CD4-positive, alpha-beta T cell (primary cell): ENCODE measurements around the gene HOPX. TPM values are rescaled to one million over a fixed set of nuclear protein-coding genes. Genes with fewer than 3 reads are reported as not detected.
"Not testable (repeated sequence)": the region's sequence is repeated elsewhere in the genome, so short reads cannot be mapped to it uniquely, and the experiment has no call there.

Experiments used
- ATAC-seq: fragments of 200-7000 bp; cut with Tn5 transposase; one replicate; pipeline ENCODE4 v1.10.0; 2022; ENCODE audit warnings: mild to moderate bottlenecking; ENCODE audit not compliant: poor library complexity
- CTCF ChIA-PET: fragments of 350-600 bp; sonication (Branson Sonifier 250); formaldehyde crosslinking; loops from one replicate; lab custom pipeline; 2021; ENCODE audit warnings: antibody characterized with exemption, inconsistent platforms; lab: Charles Lee
- POLR2A ChIA-PET: fragments of 350-600 bp; sonication (Branson Sonifier 250); formaldehyde crosslinking; loops from one replicate; lab custom pipeline; 2021; ENCODE audit warnings: antibody characterized with exemption, inconsistent platforms; lab: Charles Lee
- DNase-seq, 14 experiments: peaks; one replicate each; pipeline ENCODE4 v3.0.0-alpha.2; 2013 to 2020; ENCODE audit warnings: mixed read lengths in 2 of 14
- H3K27ac ChIP-seq, 2 donors: one replicate each; pipeline versions ENCODE4 v1.5.1 to v1.7.0; 2013; ENCODE audit warnings: low read length in 2 of 2, low read depth in 1 of 2, mild to moderate bottlenecking in 1 of 2
- H3K27me3 ChIP-seq, 2 experiments: 1 replicate in 1 of 2; 2 replicates in 1 of 2; pipeline versions ENCODE4 v1.6.1 to v1.7.0; 2013; ENCODE audit warnings: low read length in 2 of 2, control low read depth in 1 of 2, mild to moderate bottlenecking in 1 of 2, moderate library complexity in 1 of 2; ENCODE audit not compliant: insufficient read depth in 2 of 2, control insufficient read depth in 1 of 2
- H3K36me3 ChIP-seq: one replicate; pipeline ENCODE4 v1.6.1; 2013; ENCODE audit warnings: low read length, control low read depth; ENCODE audit not compliant: insufficient read depth
- H3K4me1 ChIP-seq: one replicate; pipeline ENCODE4 v1.6.1; 2013; ENCODE audit warnings: low read length, control low read depth; ENCODE audit not compliant: insufficient read depth
- H3K4me3 ChIP-seq: one replicate; pipeline ENCODE4 v1.5.1; 2013; ENCODE audit warnings: mild to moderate bottlenecking, low read length, moderate library complexity
- H3K9me3 ChIP-seq, 2 experiments: 1 replicate in 1 of 2; 2 replicates in 1 of 2; pipeline versions ENCODE4 v1.6.1 to v1.7.0; 2013; ENCODE audit warnings: low read length in 2 of 2, mild to moderate bottlenecking in 2 of 2, control low read depth in 1 of 2, moderate library complexity in 1 of 2; ENCODE audit not compliant: control insufficient read depth in 1 of 2, insufficient read depth in 1 of 2
- H3K27ac Mint-ChIP-seq: one replicate; pipeline ENCODE4 v1.8.0; 2020; ENCODE audit warnings: mixed read lengths
- H3K27me3 Mint-ChIP-seq: one replicate; pipeline ENCODE4 v1.8.0; 2021; ENCODE audit warnings: mixed read lengths
- H3K36me3 Mint-ChIP-seq: one replicate; pipeline ENCODE4 v1.8.0; 2021; ENCODE audit warnings: low read depth, mixed read lengths
- H3K4me1 Mint-ChIP-seq: one replicate; pipeline ENCODE4 v1.8.0; 2021; ENCODE audit warnings: low read depth, mixed read lengths
- H3K4me3 Mint-ChIP-seq: one replicate; pipeline ENCODE4 v1.8.0; 2020; ENCODE audit warnings: mild to moderate bottlenecking, mixed read lengths
- H3K9me3 Mint-ChIP-seq: one replicate; pipeline ENCODE4 v1.8.0; 2020; ENCODE audit warnings: mixed read lengths
- intact Hi-C, 2 experiments: fragments of 100-400 bp; cut with DNase I in 1 of 2; cut with micrococcal nuclease in 1 of 2; formaldehyde crosslinking; loops; one replicate each; pipeline versions ENCODE4 v1.15.1 to v1.9.0; 2023 to 2025; cut with DNase I, micrococcal nuclease
- total RNA-seq, 174 experiments: library from RNA in 2 of 174; stranded (reverse) in 2 of 174; gene quantifications; one replicate each; pipeline ENCODE4 v1.2.3 and lab custom pipeline; 2021 to 2026
- TF ChIP-seq, protein P1 (sequence below): fragments of 200-600 bp; IDR thresholded peaks from one replicate; pipeline ENCODE4 v1.8.0; 2022; ENCODE audit warnings: antibody characterized with exemption, mild to moderate bottlenecking

HOPX gene
- total RNA-seq, 2 experiments from 2014 or later, result 4.3 to 5.9 TPM

DNA sequence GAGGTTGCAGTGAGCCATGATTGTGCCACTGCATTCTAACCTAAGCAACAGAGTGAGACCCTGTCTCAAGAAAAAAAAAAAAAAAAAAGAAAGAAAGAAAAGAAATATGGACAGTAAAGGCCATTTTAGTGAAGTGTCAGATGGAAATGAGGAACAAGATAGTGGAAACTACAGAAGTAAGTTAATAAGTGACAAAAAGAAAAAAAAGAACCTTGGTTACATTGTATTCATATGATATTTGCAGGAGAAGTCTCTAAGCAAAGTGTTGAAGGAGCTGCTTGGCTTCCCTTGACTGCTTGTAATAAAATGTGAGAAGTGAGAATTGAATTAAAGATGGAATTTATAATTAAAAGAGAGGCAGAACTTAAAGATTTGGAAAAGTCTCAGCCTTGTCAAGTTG, 73.2 kb downstream of the HOPX start:
- intact Hi-C loops, result no loop called here
- no peaks in the 10 kb centered on the region for H3K9me3 ChIP-seq
- no peak overlapping the region for H3K27ac ChIP-seq
- Mint-ChIP-seq H3K27ac (no peak overlapping the region), H3K36me3 (no peaks in the 10 kb centered on the region), H3K4me1 (no peaks in the 10 kb centered on the region), H3K27me3 (no peaks in the 10 kb centered on the region), H3K9me3 (no peaks in the 10 kb centered on the region), H3K4me3 (no peak overlapping the region)
- no peak overlapping the region for H3K4me3 ChIP-seq
- TF ChIP-seq, protein P1, sequence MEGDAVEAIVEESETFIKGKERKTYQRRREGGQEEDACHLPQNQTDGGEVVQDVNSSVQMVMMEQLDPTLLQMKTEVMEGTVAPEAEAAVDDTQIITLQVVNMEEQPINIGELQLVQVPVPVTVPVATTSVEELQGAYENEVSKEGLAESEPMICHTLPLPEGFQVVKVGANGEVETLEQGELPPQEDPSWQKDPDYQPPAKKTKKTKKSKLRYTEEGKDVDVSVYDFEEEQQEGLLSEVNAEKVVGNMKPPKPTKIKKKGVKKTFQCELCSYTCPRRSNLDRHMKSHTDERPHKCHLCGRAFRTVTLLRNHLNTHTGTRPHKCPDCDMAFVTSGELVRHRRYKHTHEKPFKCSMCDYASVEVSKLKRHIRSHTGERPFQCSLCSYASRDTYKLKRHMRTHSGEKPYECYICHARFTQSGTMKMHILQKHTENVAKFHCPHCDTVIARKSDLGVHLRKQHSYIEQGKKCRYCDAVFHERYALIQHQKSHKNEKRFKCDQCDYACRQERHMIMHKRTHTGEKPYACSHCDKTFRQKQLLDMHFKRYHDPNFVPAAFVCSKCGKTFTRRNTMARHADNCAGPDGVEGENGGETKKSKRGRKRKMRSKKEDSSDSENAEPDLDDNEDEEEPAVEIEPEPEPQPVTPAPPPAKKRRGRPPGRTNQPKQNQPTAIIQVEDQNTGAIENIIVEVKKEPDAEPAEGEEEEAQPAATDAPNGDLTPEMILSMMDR, result no peak
- ChIA-PET POLR2A (no interaction called here), CTCF (interaction anchor here (0.6 kb wide), 1 partner anchor 55 kb away, joined by 3 read pairs; no protein-coding TSS in a partner anchor)
- H3K27me3 ChIP-seq, result no peaks in the 10 kb centered on the region
- DNase-seq (no peak), ATAC-seq (no peak)
- H3K4me1 ChIP-seq, result no peaks in the 10 kb centered on the region
- no peaks in the 10 kb centered on the region for H3K36me3 ChIP-seq

DNA sequence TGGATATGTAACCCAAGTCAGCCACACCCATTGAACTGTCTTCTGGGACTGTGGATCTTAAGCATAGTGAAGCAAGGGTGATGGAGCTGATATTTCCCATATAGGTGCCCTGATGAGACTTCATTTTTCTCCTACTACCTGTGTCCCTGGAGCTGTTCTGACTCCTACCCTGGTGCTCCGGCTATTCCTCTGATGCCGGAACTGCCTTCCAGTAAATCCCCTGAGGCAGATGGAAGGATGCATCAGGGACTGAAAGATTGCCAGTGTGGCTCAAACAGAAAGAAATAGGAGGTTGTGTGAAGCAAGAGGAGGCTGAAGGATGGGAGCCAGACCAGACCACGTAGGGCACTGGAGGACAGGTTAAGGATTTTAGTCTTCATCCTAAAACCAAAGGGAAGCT, 74.7 kb downstream of the HOPX start:
- Mint-ChIP-seq H3K4me1 (no peaks in the 10 kb centered on the region), H3K9me3 (no peaks in the 10 kb centered on the region), H3K4me3 (no peak overlapping the region), H3K27ac (no peak overlapping the region), H3K36me3 (no peaks in the 10 kb centered on the region), H3K27me3 (no peaks in the 10 kb centered on the region)
- TF ChIP-seq, protein P1, result no peak
- DNase-seq (no peak), ATAC-seq (no peak)
- H3K27me3 ChIP-seq, result no peaks in the 10 kb centered on the region
- no peaks in the 10 kb centered on the region for H3K4me1 ChIP-seq
- POLR2A ChIA-PET, result no interaction called here
- H3K4me3 ChIP-seq, result no peak overlapping the region
- intact Hi-C loops, result no loop called here
- H3K9me3 ChIP-seq, result no peaks in the 10 kb centered on the region
- CTCF ChIA-PET, result no interaction called here
- H3K36me3 ChIP-seq, result no peaks in the 10 kb centered on the region
- no peak overlapping the region for H3K27ac ChIP-seq

DNA sequence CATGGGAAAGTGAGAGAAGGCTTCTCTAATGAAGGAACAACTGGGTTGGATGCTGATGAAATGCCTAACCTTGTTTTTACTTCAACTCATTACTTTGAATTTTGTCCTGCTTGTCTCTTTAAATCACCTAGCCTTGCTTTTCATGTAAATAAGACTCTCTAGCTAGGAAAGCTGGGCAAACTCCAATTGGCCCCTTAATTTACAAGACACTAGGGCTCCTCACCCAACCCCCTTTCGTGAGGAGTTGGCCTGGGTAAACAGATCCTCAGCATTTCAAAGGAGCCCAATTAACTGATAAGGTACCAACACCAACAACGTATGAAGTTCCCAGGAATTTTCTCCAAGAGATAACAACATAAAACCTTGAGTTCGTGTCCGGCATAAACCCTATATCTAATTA, 75.6 kb downstream of the HOPX start:
- H3K4me3 ChIP-seq, H3K4me1 ChIP-seq, POLR2A ChIA-PET, H3K27ac ChIP-seq, intact Hi-C loops, H3K36me3 Mint-ChIP-seq, H3K27me3 Mint-ChIP-seq, CTCF ChIA-PET, H3K9me3 ChIP-seq, H3K27me3 ChIP-seq, H3K4me3 Mint-ChIP-seq, H3K27ac Mint-ChIP-seq, DNase-seq, ATAC-seq, H3K4me1 Mint-ChIP-seq, H3K9me3 Mint-ChIP-seq, H3K36me3 ChIP-seq: not testable (repeated sequence)

DNA sequence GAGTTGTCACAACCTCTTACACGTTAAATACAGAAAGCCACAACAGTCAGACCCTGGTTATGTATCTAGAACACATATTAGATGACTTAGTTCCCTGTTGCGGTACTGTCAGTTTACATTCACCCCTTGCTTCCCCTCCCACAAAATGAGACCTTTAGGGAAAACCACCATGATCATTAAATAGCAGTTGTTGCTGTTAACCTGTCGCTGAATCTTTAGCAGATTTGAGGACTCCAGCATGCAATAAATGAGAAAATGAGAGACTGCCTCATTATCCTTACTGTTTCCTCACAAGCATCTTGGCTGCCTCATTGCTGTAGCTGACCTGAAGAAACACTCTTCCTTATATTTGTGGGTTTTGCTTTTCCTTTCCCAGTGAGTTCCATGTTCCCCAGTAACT, 77.8 kb downstream of the HOPX start:
- ChIA-PET CTCF (no interaction called here), POLR2A (interaction anchor here (0.9 kb wide), 1 partner anchor 24 kb away, joined by 4 read pairs; no protein-coding TSS in a partner anchor)
- ATAC-seq (no peak), DNase-seq (no peak)
- no peak overlapping the region for H3K4me3 ChIP-seq
- no peaks in the 10 kb centered on the region for H3K36me3 ChIP-seq
- H3K4me1 ChIP-seq, result no peaks in the 10 kb centered on the region
- Mint-ChIP-seq H3K27me3 (no peaks in the 10 kb centered on the region), H3K9me3 (no peaks in the 10 kb centered on the region), H3K4me1 (no peaks in the 10 kb centered on the region), H3K36me3 (no peaks in the 10 kb centered on the region), H3K4me3 (no peak overlapping the region), H3K27ac (no peak overlapping the region)
- TF ChIP-seq, protein P1, result no peak
- H3K27ac ChIP-seq, result no peak overlapping the region
- H3K9me3 ChIP-seq, result no peaks in the 10 kb centered on the region
- H3K27me3 ChIP-seq, result no peaks in the 10 kb centered on the region
- intact Hi-C loops, result no loop called here
